ENCODE measurements around the gene HMCN2. TPM values are rescaled to one million over a fixed set of nuclear protein-coding genes. Genes with fewer than 3 reads are reported as not detected.

The HMCN2 gene
- total RNA-seq, 1 experiment from 2014 or later, result not detected

GRCh38 chr9:130333712-130334062 is 68.1 kb downstream of the HMCN2 start:
- no peak for DNase-seq (ENCODE audit: unreplicated experiment)
- Mint-ChIP-seq H3K9me3 (ENCODE audit: unreplicated experiment) (no peaks in the 10 kb centered on the region), H3K27me3 (ENCODE audit: insufficient read depth, unreplicated experiment) (peaks cover 73% of the 10 kb centered on the region), H3K4me3 (ENCODE audit: unreplicated experiment) (no peak overlapping the region), H3K4me1 (ENCODE audit: insufficient read depth, unreplicated experiment) (no peaks in the 10 kb centered on the region), H3K36me3 (ENCODE audit: insufficient read depth, unreplicated experiment) (no peaks in the 10 kb centered on the region), H3K27ac (ENCODE audit: low read depth, unreplicated experiment) (no peak overlapping the region)
- no TSS peak for BruUV-seq (replicated peaks)
- ChIA-PET CTCF (interaction anchor here (0.6 to 0.7 kb wide), 2 partner anchors 236 to 292 kb away, joined by 3 read pairs; no protein-coding TSS in a partner anchor), POLR2A (no interaction called here)
- intact Hi-C loops (cut with micrococcal nuclease), result no loop called here
- no peak for TF ChIP-seq CTCF (IDR thresholded peaks at IDR 0.05; ENCODE audit: unreplicated experiment)

GRCh38 chr9:130334915-130335314 is 69.4 kb downstream of the HMCN2 start:
- H3K9me3 Mint-ChIP-seq (ENCODE audit: unreplicated experiment), result no peaks in the 10 kb centered on the region
- TF ChIP-seq CTCF (IDR thresholded peaks at IDR 0.05; ENCODE audit: unreplicated experiment), result no peak
- POLR2A ChIA-PET, result no interaction called here
- CTCF ChIA-PET, result no interaction called here
- H3K27me3 Mint-ChIP-seq (ENCODE audit: insufficient read depth, unreplicated experiment), result peaks cover 63% of the 10 kb centered on the region
- no peak overlapping the region for H3K27ac Mint-ChIP-seq (ENCODE audit: low read depth, unreplicated experiment)
- H3K4me3 Mint-ChIP-seq (ENCODE audit: unreplicated experiment), result no peak overlapping the region
- BruUV-seq (replicated peaks), result no TSS peak
- no peak for DNase-seq (ENCODE audit: unreplicated experiment)
- H3K36me3 Mint-ChIP-seq (ENCODE audit: insufficient read depth, unreplicated experiment), result no peaks in the 10 kb centered on the region
- no peaks in the 10 kb centered on the region for H3K4me1 Mint-ChIP-seq (ENCODE audit: insufficient read depth, unreplicated experiment)
- intact Hi-C loops (cut with micrococcal nuclease), result no loop called here

GRCh38 chr9:130336027-130336610 is 70.6 kb downstream of the HMCN2 start:
- ChIA-PET POLR2A (interaction anchor here (0.7 kb wide), 1 partner anchor 100 kb away, joined by 3 read pairs; no protein-coding TSS in a partner anchor), CTCF (interaction anchor here (0.7 kb wide), 1 partner anchor 96 kb away, joined by 3 read pairs; no protein-coding TSS in a partner anchor)
- DNase-seq (ENCODE audit: unreplicated experiment), result no peak
- no TSS peak for BruUV-seq (replicated peaks)
- no peak for TF ChIP-seq CTCF (IDR thresholded peaks at IDR 0.05; ENCODE audit: unreplicated experiment)
- Mint-ChIP-seq H3K4me3 (ENCODE audit: unreplicated experiment) (no peak overlapping the region), H3K9me3 (ENCODE audit: unreplicated experiment) (no peaks in the 10 kb centered on the region), H3K4me1 (ENCODE audit: insufficient read depth, unreplicated experiment) (no peaks in the 10 kb centered on the region), H3K27ac (ENCODE audit: low read depth, unreplicated experiment) (no peak overlapping the region), H3K36me3 (ENCODE audit: insufficient read depth, unreplicated experiment) (no peaks in the 10 kb centered on the region), H3K27me3 (ENCODE audit: insufficient read depth, unreplicated experiment) (peaks cover 53% of the 10 kb centered on the region)
- intact Hi-C loops (cut with micrococcal nuclease), result no loop called here

GRCh38 chr9:130336885-130337284 is 71.3 kb downstream of the HMCN2 start:
- Mint-ChIP-seq H3K4me1 (ENCODE audit: insufficient read depth, unreplicated experiment) (no peaks in the 10 kb centered on the region), H3K27me3 (ENCODE audit: insufficient read depth, unreplicated experiment) (peaks cover 45% of the 10 kb centered on the region), H3K4me3 (ENCODE audit: unreplicated experiment) (no peak overlapping the region), H3K27ac (ENCODE audit: low read depth, unreplicated experiment) (no peak overlapping the region), H3K36me3 (ENCODE audit: insufficient read depth, unreplicated experiment) (no peaks in the 10 kb centered on the region), H3K9me3 (ENCODE audit: unreplicated experiment) (no peaks in the 10 kb centered on the region)
- CTCF ChIA-PET, result interaction anchor here (0.6 to 0.9 kb wide), 3 partner anchors 13 to 435 kb away, joined by 3 read pairs; no protein-coding TSS in a partner anchor
- no peak for DNase-seq (ENCODE audit: unreplicated experiment)
- intact Hi-C loops (cut with micrococcal nuclease), result no loop called here
- no peak for TF ChIP-seq CTCF (IDR thresholded peaks at IDR 0.05; ENCODE audit: unreplicated experiment)
- POLR2A ChIA-PET, result interaction anchor here (0.7 to 0.8 kb wide), 2 partner anchors 99 to 341 kb away, joined by 3 read pairs; no protein-coding TSS in a partner anchor
- no TSS peak for BruUV-seq (replicated peaks)
